GM12891 (cell line): ENCODE results near the gene ROMO1.

Source experiments
- PAX5 ChIP-seq: IDR thresholded peaks from 2 replicates; pipeline ENCODE4 v1.6.1; 2011; ENCODE audit warnings: low read length, moderate library complexity, mild to moderate bottlenecking; ENCODE audit not compliant: insufficient read depth, severe bottlenecking
- POLR2A ChIP-seq: IDR thresholded peaks from 2 replicates; pipeline ENCODE4 v1.6.1; 2011; ENCODE audit warnings: low read depth, low read length, control low read depth
- POLR2AphosphoS5 ChIP-seq: IDR thresholded peaks from 2 replicates; pipeline ENCODE4 v1.6.1; 2011; ENCODE audit warnings: low read depth, low read length, control low read depth
- POU2F2 ChIP-seq: IDR thresholded peaks from 2 replicates; pipeline ENCODE4 v1.6.1; 2011; ENCODE audit warnings: low read depth, mild to moderate bottlenecking, control low read depth, low read length, moderate library complexity
- SPI1 ChIP-seq: IDR thresholded peaks from 2 replicates; pipeline ENCODE4 v1.6.1; 2011; ENCODE audit warnings: low read depth, low read length, control low read depth
- TAF1 ChIP-seq: IDR thresholded peaks from 2 replicates; pipeline ENCODE4 v1.6.1; 2011; ENCODE audit warnings: low read depth, low read length, control low read depth

GRCh38 chr20:35729836-35730582, 30.8 kb downstream of the ROMO1 start:
- TF ChIP-seq POLR2AphosphoS5 (no peak), POLR2A (no peak), POU2F2 (no peak), TAF1 (no peak), SPI1 (no peak), PAX5 (no peak)
